Endothelial cell of umbilical vein (primary cell): ENCODE results near the gene TCEA2. TPM values are rescaled to one million over a fixed set of nuclear protein-coding genes. Genes with fewer than 3 reads are reported as not detected.

ENCODE experiments used
- BruUV-seq: library from RNA; stranded (reverse); fragments of 400-500 nt; replicated peaks from 2 replicates; lab custom pipeline; 2021; lab: Mats Ljungman, UMichigan
- CTCF ChIA-PET: fragments of 300-600, 350-600 bp; sonication (Branson Sonifier 250); formaldehyde crosslinking; loops from one replicate; lab custom pipeline; 2021; ENCODE audit warnings: antibody characterized with exemption, inconsistent platforms; lab: Charles Lee
- POLR2A ChIA-PET: fragments of 300-600, 350-600 bp; sonication (Branson Sonifier 250); formaldehyde crosslinking; loops from one replicate; lab custom pipeline; 2021; ENCODE audit warnings: antibody characterized with exemption, inconsistent platforms; lab: Charles Lee
- DNase-seq: peaks from one replicate; pipeline ENCODE4 v3.0.0-alpha.2; 2011; ENCODE audit warnings: low read depth, low spot score
- FAIRE-seq: peaks from 2 replicates; lab custom pipeline; 2011; peaks lifted over from hg19 to GRCh38; lab: Jason Lieb, UNC
- H2AFZ ChIP-seq: 2 replicates; pipeline ENCODE4 v1.6.0; 2012; ENCODE audit warnings: low read depth, low read length, control low read depth, inconsistent platforms
- H3K27ac ChIP-seq: 2 replicates; pipeline ENCODE4 v1.5.1; 2011; ENCODE audit warnings: low read depth, mild to moderate bottlenecking, control low read depth, low read length, moderate library complexity; ENCODE audit not compliant: insufficient read depth
- H3K27me3 ChIP-seq, 2 experiments: 2 replicates each; pipeline versions ENCODE4 v1.6.0 to v1.6.1; 2011; ENCODE audit warnings: low read length in 2 of 2, mixed read lengths in 1 of 2; ENCODE audit not compliant: control insufficient read depth in 2 of 2, insufficient read depth in 2 of 2
- H3K36me3 ChIP-seq, 2 experiments: 2 replicates in 1 of 2; 3 replicates in 1 of 2; pipeline ENCODE4 v1.5.1; 2011; ENCODE audit warnings: low read length in 2 of 2, mild to moderate bottlenecking in 1 of 2, moderate library complexity in 1 of 2; ENCODE audit not compliant: control insufficient read depth in 2 of 2, insufficient read depth in 2 of 2; ENCODE audit errors: extremely low read depth in 1 of 2
- H3K4me1 ChIP-seq: 3 replicates; pipeline ENCODE4 v1.5.1; 2011; ENCODE audit warnings: mild to moderate bottlenecking, low read length; ENCODE audit not compliant: control insufficient read depth, insufficient read depth; ENCODE audit errors: extremely low read depth
- H3K4me2 ChIP-seq: 2 replicates; pipeline ENCODE4 v1.6.1; 2011; ENCODE audit warnings: low read length, control low read depth, mixed read lengths; ENCODE audit not compliant: insufficient read depth
- H3K4me3 ChIP-seq, 3 experiments: fragments of 200-600 bp in 1 of 3; sonication (generic), shearing (Covaris generic) in 1 of 3; replicated peaks in 1 of 3; 2 replicates each; pipeline ENCODE4 v1.5.1; 2011 to 2016; ENCODE audit warnings: control low read depth in 3 of 3, low read length in 3 of 3, mild to moderate bottlenecking in 2 of 3, inconsistent platforms in 1 of 3, low read depth in 1 of 3, moderate library complexity in 1 of 3; ENCODE audit not compliant: insufficient read depth in 1 of 3
- H3K79me2 ChIP-seq: 2 replicates; pipeline ENCODE4 v1.6.0; 2012; ENCODE audit warnings: low read length, inconsistent platforms; ENCODE audit not compliant: control insufficient read depth, insufficient read depth
- H3K9ac ChIP-seq: replicated peaks from 2 replicates; pipeline ENCODE3; 2011; ENCODE audit warnings: low read length, control low read depth; ENCODE audit not compliant: insufficient read depth; ENCODE audit errors: extremely low read depth
- H3K9me1 ChIP-seq: replicated peaks from 3 replicates; pipeline ENCODE4 v1.6.0; 2011; ENCODE audit warnings: mild to moderate bottlenecking, low read length; ENCODE audit not compliant: control insufficient read depth, insufficient read depth; ENCODE audit errors: extremely low read depth
- H3K9me3 ChIP-seq: replicated peaks from 2 replicates; pipeline ENCODE4 v1.5.1; 2012; ENCODE audit warnings: low read length, inconsistent platforms; ENCODE audit not compliant: control insufficient read depth, insufficient read depth
- H4K20me1 ChIP-seq: replicated peaks from 2 replicates; pipeline ENCODE3; 2011; ENCODE audit warnings: mild to moderate bottlenecking, low read length; ENCODE audit not compliant: control insufficient read depth, insufficient read depth; ENCODE audit errors: extremely low read depth
- EZH2 ChIP-seq: IDR thresholded peaks from 2 replicates; pipeline ENCODE4 v1.6.1; 2012; ENCODE audit warnings: borderline replicate concordance, low read depth, mild to moderate bottlenecking, moderate library complexity, low read length, inconsistent platforms; ENCODE audit not compliant: severe bottlenecking
- FOS ChIP-seq: IDR thresholded peaks from 2 replicates; pipeline ENCODE4 v1.6.1; 2011; ENCODE audit warnings: mild to moderate bottlenecking, low read length, moderate library complexity, borderline replicate concordance; ENCODE audit not compliant: insufficient read depth
- GATA2 ChIP-seq: IDR thresholded peaks from 2 replicates; pipeline ENCODE4 v1.7.0; 2011; ENCODE audit warnings: low read depth, mild to moderate bottlenecking, moderate library complexity, mixed read lengths, low read length; ENCODE audit not compliant: insufficient read length, insufficient read depth
- JUN ChIP-seq: IDR thresholded peaks from 2 replicates; pipeline ENCODE4 v1.6.1; 2011; ENCODE audit warnings: borderline replicate concordance, low read depth; ENCODE audit not compliant: insufficient read length, insufficient read depth
- MYC ChIP-seq: IDR thresholded peaks from one replicate; pipeline ENCODE4 v1.6.1; 2011; ENCODE audit warnings: mild to moderate bottlenecking, low read depth, low read length
- dilution Hi-C: fragments of 300-500 bp; cut with MboI; formaldehyde crosslinking; loops from one replicate; pipeline ENCODE4 v1.15.0; 2019; ENCODE audit warnings: low sequenced_read_pairs; ENCODE audit not compliant: extremely low pct_ligation_motif_present
- intact Hi-C: fragments of 100-400 bp; cut with micrococcal nuclease; formaldehyde crosslinking; loops from one replicate; pipeline ENCODE4 v1.10.0; 2022
- polyA plus RNA-seq, 4 experiments: library from polyadenylated mRNA; depleted of rRNA in 3 of 4; stranded (reverse) in 3 of 4; unstranded in 1 of 4; fragments of >200 nt; gene quantifications; 2 replicates each; pipeline versions ENCODE4 v1.2.1 to v1.2.3, GENCODE V29; 2011 to 2012; ENCODE audit warnings: missing spikeins in 1 of 4
- total RNA-seq: library from RNA; stranded (reverse); gene quantifications from 2 replicates; pipeline ENCODE4 v1.2.3, GENCODE V29; 2021
- TF ChIP-seq, protein P1 (sequence below), 2 donors: IDR thresholded peaks; 1 replicate in 1 of 2; 2 replicates in 1 of 2; pipeline ENCODE4 v1.5.1; 2011; ENCODE audit warnings: low read length in 2 of 2, mild to moderate bottlenecking in 2 of 2, moderate library complexity in 2 of 2, control low read depth in 1 of 2, inconsistent platforms in 1 of 2, low read depth in 1 of 2; ENCODE audit not compliant: insufficient read depth in 1 of 2; ENCODE audit errors: extremely low read depth in 1 of 2
- TF ChIP-seq, protein P2 (sequence below): IDR thresholded peaks from 2 replicates; pipeline ENCODE4 v1.6.1; 2011; ENCODE audit not compliant: insufficient read depth, insufficient read length

The TCEA2 gene
- total and polyA plus RNA-seq, 2 donors (not counting 3 experiments of a cell fraction or from before 2014, with no cell fraction given): 53.1 to 65.5 TPM

DNA sequence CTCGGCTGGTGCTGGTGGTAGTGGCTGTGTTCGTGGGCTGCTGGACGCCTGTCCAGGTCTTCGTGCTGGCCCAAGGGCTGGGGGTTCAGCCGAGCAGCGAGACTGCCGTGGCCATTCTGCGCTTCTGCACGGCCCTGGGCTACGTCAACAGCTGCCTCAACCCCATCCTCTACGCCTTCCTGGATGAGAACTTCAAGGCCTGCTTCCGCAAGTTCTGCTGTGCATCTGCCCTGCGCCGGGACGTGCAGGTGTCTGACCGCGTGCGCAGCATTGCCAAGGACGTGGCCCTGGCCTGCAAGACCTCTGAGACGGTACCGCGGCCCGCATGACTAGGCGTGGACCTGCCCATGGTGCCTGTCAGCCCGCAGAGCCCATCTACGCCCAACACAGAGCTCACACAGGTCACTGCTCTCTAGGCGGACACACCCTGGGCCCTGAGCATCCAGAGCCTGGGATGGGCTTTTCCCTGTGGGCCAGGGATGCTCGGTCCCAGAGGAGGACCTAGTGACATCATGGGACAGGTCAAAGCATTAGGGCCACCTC, 35.5 kb downstream of the TCEA2 start:
- FAIRE-seq: no peak
- intact Hi-C loops (no loop called here), dilution Hi-C loops (no loop called here)
- Histone ChIP-seq H3K4me3 (no peak overlapping the region), H3K27ac (no peak overlapping the region), H3K27me3 (peaks cover 19% of the 10 kb centered on the region in 2 experiments), H3K4me2 (no peak overlapping the region), H3K4me1 (no peaks in the 10 kb centered on the region), H3K9me1 (no peaks in the 10 kb centered on the region), H2AFZ (no peak overlapping the region), H3K36me3 (no peaks in the 10 kb centered on the region), H4K20me1 (no peaks in the 10 kb centered on the region), H3K9me3 (no peaks in the 10 kb centered on the region), H3K79me2 (no peaks in the 10 kb centered on the region), H3K9ac (no peak overlapping the region)
- ChIA-PET POLR2A (no interaction called here), CTCF (interaction anchor here (1.9 kb wide), 1 partner anchor 15 kb away, joined by 8 read pairs; the partner anchor contains the start of gene LKAAEAR1)
- TF ChIP-seq FOS (no peak), GATA2 (no peak), JUN (no peak), EZH2 (no peak), MYC (no peak)
- TF ChIP-seq, protein P1, sequence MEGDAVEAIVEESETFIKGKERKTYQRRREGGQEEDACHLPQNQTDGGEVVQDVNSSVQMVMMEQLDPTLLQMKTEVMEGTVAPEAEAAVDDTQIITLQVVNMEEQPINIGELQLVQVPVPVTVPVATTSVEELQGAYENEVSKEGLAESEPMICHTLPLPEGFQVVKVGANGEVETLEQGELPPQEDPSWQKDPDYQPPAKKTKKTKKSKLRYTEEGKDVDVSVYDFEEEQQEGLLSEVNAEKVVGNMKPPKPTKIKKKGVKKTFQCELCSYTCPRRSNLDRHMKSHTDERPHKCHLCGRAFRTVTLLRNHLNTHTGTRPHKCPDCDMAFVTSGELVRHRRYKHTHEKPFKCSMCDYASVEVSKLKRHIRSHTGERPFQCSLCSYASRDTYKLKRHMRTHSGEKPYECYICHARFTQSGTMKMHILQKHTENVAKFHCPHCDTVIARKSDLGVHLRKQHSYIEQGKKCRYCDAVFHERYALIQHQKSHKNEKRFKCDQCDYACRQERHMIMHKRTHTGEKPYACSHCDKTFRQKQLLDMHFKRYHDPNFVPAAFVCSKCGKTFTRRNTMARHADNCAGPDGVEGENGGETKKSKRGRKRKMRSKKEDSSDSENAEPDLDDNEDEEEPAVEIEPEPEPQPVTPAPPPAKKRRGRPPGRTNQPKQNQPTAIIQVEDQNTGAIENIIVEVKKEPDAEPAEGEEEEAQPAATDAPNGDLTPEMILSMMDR (IDR thresholded peaks at IDR 0.05; ENCODE audit: extremely low read depth in 1 of 2, insufficient read depth in 1 of 2, low read depth in 1 of 2, low read length in 2 of 2): no peak
- TF ChIP-seq, protein P2, sequence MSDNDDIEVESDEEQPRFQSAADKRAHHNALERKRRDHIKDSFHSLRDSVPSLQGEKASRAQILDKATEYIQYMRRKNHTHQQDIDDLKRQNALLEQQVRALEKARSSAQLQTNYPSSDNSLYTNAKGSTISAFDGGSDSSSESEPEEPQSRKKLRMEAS: no peak
- BruUV-seq: no TSS peak
- no peak for DNase-seq
